Frontal cortex (tissue), 4 donors: Measurements from ENCODE around the gene RPL7A. TPM values are rescaled to one million over a fixed set of nuclear protein-coding genes. Genes with fewer than 3 reads are reported as not detected.
A peak's percentile ranks its signal among the peaks of the same experiment; 100 is the strongest.

Experiments used
- DNase-seq, 2 donors: peaks; one replicate each; pipeline ENCODE4 v3.0.0; 2012; ENCODE audit warnings: low spot score in 2 of 2
- FAIRE-seq: peaks from 2 replicates; lab custom pipeline; 2012; peaks lifted over from hg19 to GRCh38; lab: Jason Lieb, UNC
- total RNA-seq: library from RNA; depleted of rRNA; stranded (reverse); fragments of >200 nt; gene quantifications from one replicate; pipeline ENCODE4 v1.2.3, GENCODE V29; 2014
- donor health status: control.
- donor health status: control.
- donor health status: control.

RPL7A gene
- total RNA-seq, 1 donor from 2014 or later, result 1,196 TPM

- no peak for DNase-seq
- no peak for FAIRE-seq
These were observed 2.4 kb upstream of the RPL7A start for GRCh38 chr9:133345596-133345995.

DNA sequence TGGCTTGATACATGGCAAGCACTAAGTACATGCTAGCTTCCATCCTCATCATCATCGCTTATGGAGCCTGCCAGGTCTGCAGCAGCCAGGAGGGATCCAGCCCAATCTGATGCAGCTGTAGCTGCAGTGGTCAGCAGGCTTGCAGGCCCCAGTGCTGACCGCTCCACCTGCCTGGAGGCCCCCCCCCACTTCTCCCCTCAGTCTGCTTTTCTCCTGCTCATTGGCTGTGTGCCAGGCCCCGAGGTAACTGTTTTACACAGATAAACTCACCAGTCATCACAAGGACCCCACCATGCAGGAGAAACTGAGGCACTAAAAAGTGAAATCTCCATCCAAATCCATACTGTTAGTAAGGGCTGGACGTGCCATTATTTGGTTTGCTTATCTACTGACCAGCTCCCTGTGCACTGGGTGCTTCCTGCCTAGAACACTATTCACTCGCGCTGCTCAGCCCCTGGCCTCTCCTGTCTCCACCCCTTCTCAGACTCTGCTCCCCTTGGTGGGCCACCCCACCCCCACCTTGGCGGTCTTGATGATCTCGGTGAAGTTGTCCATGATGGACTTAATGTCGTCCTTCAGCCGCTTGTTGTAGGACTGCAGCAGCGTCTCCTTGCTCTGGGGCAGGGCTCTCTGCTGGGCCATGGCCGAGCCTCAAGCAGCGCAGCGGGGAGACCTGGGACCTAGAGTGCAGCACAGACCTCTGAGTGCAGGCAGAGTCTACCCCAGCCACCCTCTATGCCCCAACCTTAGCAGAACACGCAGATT, 1.8 kb upstream of the RPL7A start:
- no peak for DNase-seq

DNA sequence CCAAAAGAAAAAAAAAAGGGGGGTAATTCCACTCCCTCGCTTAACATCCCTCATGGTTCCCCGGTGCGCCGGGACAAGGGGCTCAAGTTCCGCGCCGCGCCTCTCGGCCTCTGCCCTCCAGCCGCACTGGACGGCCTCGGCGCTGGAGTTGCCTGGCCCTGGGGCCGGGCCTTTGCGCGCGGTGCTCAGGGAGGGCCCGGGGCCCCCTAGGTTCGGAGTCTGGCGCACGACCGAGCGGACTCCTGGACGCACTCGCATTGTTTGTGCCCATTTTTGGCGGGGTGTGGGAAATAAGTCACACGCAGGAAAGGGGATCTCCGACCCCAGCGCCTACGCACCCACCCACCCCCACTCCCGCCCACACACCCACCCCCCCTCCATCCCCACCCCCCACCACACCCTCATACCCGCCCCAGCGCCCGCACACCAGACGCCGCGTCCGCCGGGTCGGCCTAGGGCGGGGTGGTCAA, 468 bp upstream of the RPL7A start:
- no peak for FAIRE-seq

More for the DNA sequence above, 1.8 kb upstream of the RPL7A start:
- no peak for FAIRE-seq

DNA sequence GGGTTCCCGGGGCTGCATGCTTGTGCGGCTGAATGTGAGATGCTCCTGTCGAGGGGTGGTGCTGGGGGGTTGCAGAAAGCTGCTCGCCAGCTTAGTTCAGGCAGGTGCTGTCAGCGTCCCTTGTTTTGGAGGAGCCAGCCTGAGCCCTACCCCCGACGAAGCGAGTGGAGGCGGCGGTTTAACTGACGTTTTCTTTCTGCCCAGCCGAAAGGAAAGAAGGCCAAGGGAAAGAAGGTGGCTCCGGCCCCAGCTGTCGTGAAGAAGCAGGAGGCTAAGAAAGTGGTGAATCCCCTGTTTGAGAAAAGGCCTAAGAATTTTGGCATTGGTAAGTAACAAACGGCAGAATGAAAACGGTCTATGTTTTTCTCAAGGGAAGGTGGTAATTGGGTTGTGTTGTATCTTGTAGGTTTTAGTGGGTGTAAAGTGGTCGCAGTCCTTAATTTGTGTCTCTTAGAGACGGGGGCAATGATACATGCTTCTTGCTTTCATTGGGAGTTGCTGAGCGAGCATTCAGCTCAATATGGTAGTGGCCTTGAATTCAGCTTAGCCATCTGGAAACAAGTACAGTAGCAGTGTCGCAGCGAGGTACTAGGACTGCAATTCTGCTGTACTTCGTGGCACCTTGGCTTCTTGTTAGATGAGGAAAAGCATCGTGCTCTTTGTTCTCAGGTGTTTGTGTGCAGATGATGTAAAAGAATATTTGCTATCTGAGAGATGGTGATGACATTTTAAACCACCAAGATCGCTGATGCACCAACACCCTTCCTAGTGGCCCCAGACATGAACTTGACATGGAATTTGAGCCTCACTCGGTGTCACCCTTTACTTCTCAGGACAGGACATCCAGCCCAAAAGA, 928 bp downstream of the RPL7A start:
- DNase-seq (no peak), FAIRE-seq (no peak)

More for the DNA sequence above, 468 bp upstream of the RPL7A start:
- no peak for DNase-seq

- FAIRE-seq (no peak), DNase-seq (no peak)
These were observed 2.1 kb downstream of the RPL7A start for GRCh38 chr9:133349965-133350616.

- no peak for DNase-seq
- FAIRE-seq, result no peak
These were observed 3.5 kb downstream of the RPL7A start for GRCh38 chr9:133351526-133351907.

GRCh38 chr9:133351908-133352634, 4.1 kb downstream of the RPL7A start:
- FAIRE-seq (no peak), DNase-seq (no peak)

DNA sequence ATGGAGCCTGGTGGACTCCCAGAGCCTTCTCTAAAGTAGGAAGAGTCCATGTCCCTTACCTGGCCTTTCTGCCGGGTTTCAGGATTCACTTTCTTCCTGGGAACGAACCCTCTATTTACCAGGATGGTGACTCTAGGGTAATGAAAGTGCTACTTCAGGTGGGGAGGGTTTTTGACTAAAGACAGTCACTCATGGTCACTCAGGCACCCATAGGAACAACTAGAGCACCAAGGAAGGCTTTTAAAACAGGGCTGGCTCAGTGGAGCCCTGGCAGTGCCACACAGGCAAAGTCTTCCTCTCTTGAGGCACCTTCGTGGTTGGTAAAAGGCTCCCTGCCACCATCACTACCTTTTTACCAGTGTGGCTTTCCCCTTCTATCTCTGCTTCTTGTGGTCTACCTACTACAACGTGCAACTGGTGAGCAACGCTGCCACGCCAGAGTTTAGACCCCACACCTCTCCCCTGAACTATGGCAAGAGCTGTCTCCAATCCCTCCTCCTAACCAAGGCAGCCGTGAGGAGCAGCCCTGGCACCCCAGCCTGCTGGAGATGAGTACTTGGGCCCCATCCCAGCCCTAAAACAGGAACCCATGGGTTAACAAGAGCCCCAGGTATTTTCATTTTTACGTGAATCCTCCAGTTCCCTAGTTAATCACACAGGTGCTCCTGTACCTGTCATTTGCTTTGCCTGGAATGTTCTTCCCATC, 4.8 kb downstream of the RPL7A start:
- DNase-seq, result no peak
- no peak for FAIRE-seq

DNA sequence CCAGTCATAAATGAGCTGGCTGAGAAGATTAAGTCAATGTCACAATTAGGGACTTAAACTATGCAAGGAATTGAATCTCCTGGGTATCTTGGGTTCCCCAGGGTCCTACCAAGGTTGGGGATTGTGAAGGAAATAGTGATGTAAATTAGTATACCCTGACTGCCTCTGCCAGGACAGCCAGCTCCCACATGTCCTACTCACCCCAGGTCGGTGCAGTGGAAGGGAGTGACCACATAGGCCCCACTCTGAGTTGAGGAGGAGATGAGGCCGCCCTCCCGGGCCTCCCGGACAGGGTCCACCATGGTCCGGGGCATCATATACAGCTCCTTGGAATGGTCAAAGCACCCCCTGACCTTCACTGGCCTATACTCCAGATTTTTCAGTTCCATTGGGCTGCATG, 5.5 kb downstream of the RPL7A start:
- DNase-seq (no peak), FAIRE-seq (no peak)

GRCh38 chr9:133354766-133355165, 6.7 kb downstream of the RPL7A start:
- FAIRE-seq (no peak), DNase-seq (no peak)

GRCh38 chr9:133355881-133356357, 7.9 kb downstream of the RPL7A start:
- DNase-seq, result no peak
- FAIRE-seq, result no peak

GRCh38 chr9:133356391-133357091, 8.5 kb downstream of the RPL7A start, which contains the start of the genes SURF1 and SURF2:
Gene SURF1, minus strand, starts transcription at chr9:133356487. Its CDS starts 34 bp downstream, at chr9:133356453.
Gene SURF2, plus strand, starts transcription at chr9:133356550. Its CDS starts 43 bp downstream, at chr9:133356593.
- DNase-seq (peak; percentile 93 to 94), FAIRE-seq (no peak)

DNA sequence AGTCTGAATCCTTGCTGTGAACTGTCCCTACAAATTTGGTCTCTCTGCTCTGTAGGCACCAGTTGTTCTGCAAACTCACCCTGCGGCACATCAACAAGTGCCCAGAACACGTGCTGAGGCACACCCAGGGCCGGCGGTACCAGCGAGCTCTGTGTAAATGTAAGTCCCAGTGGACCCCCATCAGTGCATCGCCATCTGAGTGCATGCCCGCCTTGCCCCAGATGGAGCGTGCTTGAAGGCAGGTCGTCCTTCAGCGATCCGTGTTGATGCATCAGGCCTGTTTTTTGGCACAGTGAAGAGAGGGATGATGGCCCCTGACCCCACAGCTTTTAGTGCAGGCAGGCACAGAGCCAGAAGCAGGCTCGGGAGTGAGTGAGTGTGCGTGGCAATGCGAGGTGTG, 9.6 kb downstream of the RPL7A start:
- FAIRE-seq (no peak), DNase-seq (no peak)

- DNase-seq (no peak), FAIRE-seq (no peak)
These were observed 11.6 kb downstream of the RPL7A start for GRCh38 chr9:133359399-133360175.

GRCh38 chr9:133360400-133361393, 12.7 kb downstream of the RPL7A start:
- FAIRE-seq (no peak), DNase-seq (no peak)

- FAIRE-seq (no peak), DNase-seq (no peak)
These were observed 13.6 kb downstream of the RPL7A start for GRCh38 chr9:133361507-133362092.
